ENCODE measurements around the gene RSPO3. TPM values are rescaled to one million over a fixed set of nuclear protein-coding genes. Genes with fewer than 3 reads are reported as not detected.

The RSPO3 gene
- total RNA-seq, 1 donor from 2014 or later = 0.27 TPM

DNA sequence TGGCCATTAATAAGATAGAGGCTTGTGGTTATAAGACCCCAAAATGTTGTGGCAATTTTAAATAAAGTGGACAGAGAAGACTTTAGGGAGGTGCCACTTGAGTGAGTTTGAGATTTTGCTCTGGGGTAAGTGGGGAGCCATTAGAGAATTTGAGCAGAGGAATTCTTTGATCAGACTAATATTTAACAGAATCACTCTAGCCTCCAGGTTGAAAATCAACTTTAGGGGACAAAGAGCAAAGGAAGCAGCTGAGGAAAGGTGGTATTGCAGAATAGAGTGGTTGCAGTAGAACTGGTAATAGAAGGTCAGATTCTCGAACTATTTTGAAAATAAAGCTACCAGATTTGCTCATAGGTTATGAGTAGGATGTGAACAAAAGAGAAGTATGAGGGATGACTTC, 97.5 kb downstream of the RSPO3 start:
- no peak overlapping the region for H3K4me3 ChIP-seq
- no peaks in the 10 kb centered on the region for H3K9me3 ChIP-seq (replicated peaks)
- H3K36me3 ChIP-seq = no peaks in the 10 kb centered on the region
- TF ChIP-seq, protein P1, sequence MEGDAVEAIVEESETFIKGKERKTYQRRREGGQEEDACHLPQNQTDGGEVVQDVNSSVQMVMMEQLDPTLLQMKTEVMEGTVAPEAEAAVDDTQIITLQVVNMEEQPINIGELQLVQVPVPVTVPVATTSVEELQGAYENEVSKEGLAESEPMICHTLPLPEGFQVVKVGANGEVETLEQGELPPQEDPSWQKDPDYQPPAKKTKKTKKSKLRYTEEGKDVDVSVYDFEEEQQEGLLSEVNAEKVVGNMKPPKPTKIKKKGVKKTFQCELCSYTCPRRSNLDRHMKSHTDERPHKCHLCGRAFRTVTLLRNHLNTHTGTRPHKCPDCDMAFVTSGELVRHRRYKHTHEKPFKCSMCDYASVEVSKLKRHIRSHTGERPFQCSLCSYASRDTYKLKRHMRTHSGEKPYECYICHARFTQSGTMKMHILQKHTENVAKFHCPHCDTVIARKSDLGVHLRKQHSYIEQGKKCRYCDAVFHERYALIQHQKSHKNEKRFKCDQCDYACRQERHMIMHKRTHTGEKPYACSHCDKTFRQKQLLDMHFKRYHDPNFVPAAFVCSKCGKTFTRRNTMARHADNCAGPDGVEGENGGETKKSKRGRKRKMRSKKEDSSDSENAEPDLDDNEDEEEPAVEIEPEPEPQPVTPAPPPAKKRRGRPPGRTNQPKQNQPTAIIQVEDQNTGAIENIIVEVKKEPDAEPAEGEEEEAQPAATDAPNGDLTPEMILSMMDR (IDR thresholded peaks at IDR 0.05; ENCODE audit: borderline replicate concordance) = no peak
- H3K27ac ChIP-seq (replicated peaks) = no peak overlapping the region
- H3K4me1 ChIP-seq = no peaks in the 10 kb centered on the region
- intact Hi-C loops (cut with micrococcal nuclease) = no loop called here
- DNase-seq = no peak
- H3K27me3 ChIP-seq (ENCODE audit: low read depth) = peaks cover 13% of the 10 kb centered on the region

DNA sequence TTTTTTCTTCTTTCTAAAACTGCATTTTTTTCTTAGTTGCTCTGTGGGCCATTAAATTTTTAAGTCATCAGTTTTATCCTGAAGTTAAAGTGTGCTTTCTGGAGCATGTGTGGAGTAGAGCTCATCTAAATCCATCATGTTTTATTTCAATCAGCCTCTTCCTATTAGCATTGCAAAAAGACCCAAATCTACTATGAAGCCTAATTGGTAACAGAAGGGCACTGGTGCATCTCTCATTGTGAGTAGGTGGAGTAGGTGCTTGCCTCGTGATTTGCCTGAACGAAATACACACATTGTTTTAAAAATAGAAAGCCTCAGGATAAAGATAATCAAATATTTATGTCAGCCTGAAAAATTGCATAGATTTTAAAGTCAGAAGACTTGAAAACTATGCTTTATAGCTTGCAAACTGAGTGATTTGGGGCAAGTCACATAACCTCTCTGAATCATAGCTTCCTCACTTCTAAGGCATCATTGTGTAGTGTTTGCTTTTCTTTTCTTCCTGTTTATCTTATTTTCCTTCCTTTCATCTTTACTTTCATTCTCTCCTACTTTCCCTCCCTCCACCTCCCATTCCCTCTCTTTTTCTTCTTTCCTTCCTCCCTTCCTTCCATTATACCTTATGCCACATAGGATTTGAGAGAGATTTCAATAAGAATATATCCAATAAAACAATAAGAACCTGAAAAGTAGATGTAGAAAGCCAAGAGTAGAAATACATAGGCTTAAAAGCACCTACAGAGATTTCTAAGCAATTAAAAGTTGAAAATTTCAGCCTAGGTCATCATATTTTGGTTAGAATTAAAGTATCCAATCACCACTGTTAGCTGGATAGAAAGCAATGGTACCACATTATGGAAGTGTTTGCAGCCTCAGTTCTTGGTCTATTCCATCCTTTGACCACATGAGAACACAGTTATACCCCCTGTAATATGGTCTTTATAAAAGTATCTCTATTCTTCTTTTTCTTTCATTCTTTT, 98.6 kb downstream of the RSPO3 start:
- no peak overlapping the region for H3K4me3 ChIP-seq

DNA sequence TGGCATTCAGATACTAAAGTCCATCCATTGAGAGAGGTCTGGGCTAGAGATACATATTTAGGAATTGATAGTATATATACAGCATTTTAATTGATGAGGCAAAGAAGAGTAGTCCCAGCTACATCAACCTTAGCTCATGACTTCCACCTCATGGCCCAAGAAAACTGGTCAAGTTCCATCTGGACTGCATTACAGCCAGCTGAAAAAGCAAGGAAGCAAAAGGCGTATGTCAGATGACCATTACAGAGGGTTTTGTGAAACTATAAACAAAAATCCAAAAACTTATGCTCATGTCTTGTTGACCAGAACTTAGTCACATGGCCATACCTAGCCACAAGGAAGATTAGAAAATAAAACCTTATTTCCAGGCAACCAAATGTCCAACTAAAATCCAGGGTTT, 101.4 kb downstream of the RSPO3 start:
- no peak for DNase-seq
- Histone ChIP-seq H3K27me3 (ENCODE audit: low read depth) (peaks cover 8% of the 10 kb centered on the region), H3K27ac (replicated peaks) (peak overlapping the region; percentile 51), H3K36me3 (no peaks in the 10 kb centered on the region), H3K9me3 (replicated peaks) (no peaks in the 10 kb centered on the region), H3K4me3 (no peak overlapping the region), H3K4me1 (no peaks in the 10 kb centered on the region)
- intact Hi-C loops (cut with micrococcal nuclease) = no loop called here
- TF ChIP-seq, protein P1 (IDR thresholded peaks at IDR 0.05; ENCODE audit: borderline replicate concordance) = no peak

More for the DNA sequence above, 98.6 kb downstream of the RSPO3 start:
- intact Hi-C loops (cut with micrococcal nuclease) = no loop called here
- H3K9me3 ChIP-seq (replicated peaks) = no peaks in the 10 kb centered on the region
- no peaks in the 10 kb centered on the region for H3K36me3 ChIP-seq
- peaks cover 8% of the 10 kb centered on the region for H3K27me3 ChIP-seq (ENCODE audit: low read depth)
- DNase-seq = no peak
- no peak overlapping the region for H3K27ac ChIP-seq (replicated peaks)
- TF ChIP-seq, protein P1 (IDR thresholded peaks at IDR 0.05; ENCODE audit: borderline replicate concordance) = no peak
- no peaks in the 10 kb centered on the region for H3K4me1 ChIP-seq

DNA sequence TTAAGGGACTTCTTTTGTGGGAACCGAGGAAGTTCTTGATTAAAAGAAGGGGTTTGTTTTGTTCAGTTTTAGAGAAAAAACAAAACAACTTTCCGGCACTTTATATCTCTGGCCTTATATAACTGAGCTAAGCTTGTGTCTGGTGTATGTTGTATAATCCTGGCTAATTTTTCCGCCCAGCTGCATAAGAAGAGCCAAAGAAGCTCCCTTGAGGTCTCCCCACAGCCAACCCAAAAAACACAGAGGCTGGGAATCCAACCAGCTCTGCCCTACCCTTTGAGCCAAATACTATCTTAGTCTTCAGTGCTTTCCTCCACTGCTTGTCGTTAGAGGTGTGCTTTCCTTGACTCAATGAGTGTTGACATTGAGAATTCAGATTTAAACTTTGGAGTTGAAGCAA, 102.7 kb downstream of the RSPO3 start:
- peaks cover 8% of the 10 kb centered on the region for H3K27me3 ChIP-seq (ENCODE audit: low read depth)
- no peaks in the 10 kb centered on the region for H3K4me1 ChIP-seq
- H3K4me3 ChIP-seq = no peak overlapping the region
- TF ChIP-seq, protein P1 (IDR thresholded peaks at IDR 0.05; ENCODE audit: borderline replicate concordance) = no peak
- no peak for DNase-seq
- intact Hi-C loops (cut with micrococcal nuclease) = no loop called here
- H3K36me3 ChIP-seq = no peaks in the 10 kb centered on the region
- H3K27ac ChIP-seq (replicated peaks) = peak overlapping the region; percentile 51
- H3K9me3 ChIP-seq (replicated peaks) = no peaks in the 10 kb centered on the region

DNA sequence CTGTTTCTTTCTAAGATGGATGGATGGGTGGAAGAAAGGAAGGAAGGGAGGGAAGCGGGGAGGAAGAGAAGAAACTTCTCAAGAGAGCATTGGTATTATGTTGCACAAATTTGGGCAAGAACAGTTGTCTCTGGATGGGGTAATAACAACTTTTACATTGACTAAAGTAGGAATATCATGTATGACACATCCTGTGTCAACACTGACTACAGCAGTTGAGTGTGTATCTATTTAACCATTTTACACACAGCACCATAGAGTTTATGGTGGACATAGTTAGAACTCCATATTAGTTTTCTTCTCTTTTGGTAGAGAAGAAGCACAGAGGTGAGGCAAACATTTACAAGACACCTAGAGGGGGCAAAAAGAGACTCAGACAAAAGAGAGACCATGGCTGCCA, 103.9 kb downstream of the RSPO3 start:
- TF ChIP-seq, protein P1 (IDR thresholded peaks at IDR 0.05; ENCODE audit: borderline replicate concordance) = no peak
- H3K4me3 ChIP-seq = no peak overlapping the region
- H3K36me3 ChIP-seq = no peaks in the 10 kb centered on the region
- no peak overlapping the region for H3K27ac ChIP-seq (replicated peaks)
- intact Hi-C loops (cut with micrococcal nuclease) = no loop called here
- no peaks in the 10 kb centered on the region for H3K9me3 ChIP-seq (replicated peaks)
- H3K4me1 ChIP-seq = no peaks in the 10 kb centered on the region
- DNase-seq = no peak
- peaks cover 8% of the 10 kb centered on the region for H3K27me3 ChIP-seq (ENCODE audit: low read depth)

Data from left ventricle myocardium inferior (tissue), 1 donor.